Endothelial cell of umbilical vein (primary cell): ENCODE results near the gene RFK. TPM values are rescaled to one million over a fixed set of nuclear protein-coding genes. Genes with fewer than 3 reads are reported as not detected.

Source experiments
- BruUV-seq: library from RNA; stranded (reverse); fragments of 400-500 nt; replicated peaks from 2 replicates; lab custom pipeline; 2021; lab: Mats Ljungman, UMichigan
- CTCF ChIA-PET: fragments of 300-600, 350-600 bp; sonication (Branson Sonifier 250); formaldehyde crosslinking; loops from one replicate; lab custom pipeline; 2021; ENCODE audit warnings: antibody characterized with exemption, inconsistent platforms; lab: Charles Lee
- POLR2A ChIA-PET: fragments of 300-600, 350-600 bp; sonication (Branson Sonifier 250); formaldehyde crosslinking; loops from one replicate; lab custom pipeline; 2021; ENCODE audit warnings: antibody characterized with exemption, inconsistent platforms; lab: Charles Lee
- DNase-seq: peaks from one replicate; pipeline ENCODE4 v3.0.0-alpha.2; 2011; ENCODE audit warnings: low read depth, low spot score
- FAIRE-seq: peaks from 2 replicates; lab custom pipeline; 2011; peaks lifted over from hg19 to GRCh38; lab: Jason Lieb, UNC
- H2AFZ ChIP-seq: 2 replicates; pipeline ENCODE4 v1.6.0; 2012; ENCODE audit warnings: low read depth, low read length, control low read depth, inconsistent platforms
- H3K27ac ChIP-seq: 2 replicates; pipeline ENCODE4 v1.5.1; 2011; ENCODE audit warnings: low read depth, mild to moderate bottlenecking, control low read depth, low read length, moderate library complexity; ENCODE audit not compliant: insufficient read depth
- H3K27me3 ChIP-seq, 2 experiments: 2 replicates each; pipeline versions ENCODE4 v1.6.0 to v1.6.1; 2011; ENCODE audit warnings: low read length in 2 of 2, mixed read lengths in 1 of 2; ENCODE audit not compliant: control insufficient read depth in 2 of 2, insufficient read depth in 2 of 2
- H3K36me3 ChIP-seq, 2 experiments: 2 replicates in 1 of 2; 3 replicates in 1 of 2; pipeline ENCODE4 v1.5.1; 2011; ENCODE audit warnings: low read length in 2 of 2, mild to moderate bottlenecking in 1 of 2, moderate library complexity in 1 of 2; ENCODE audit not compliant: control insufficient read depth in 2 of 2, insufficient read depth in 2 of 2; ENCODE audit errors: extremely low read depth in 1 of 2
- H3K4me1 ChIP-seq: 3 replicates; pipeline ENCODE4 v1.5.1; 2011; ENCODE audit warnings: mild to moderate bottlenecking, low read length; ENCODE audit not compliant: control insufficient read depth, insufficient read depth; ENCODE audit errors: extremely low read depth
- H3K4me2 ChIP-seq: 2 replicates; pipeline ENCODE4 v1.6.1; 2011; ENCODE audit warnings: low read length, control low read depth, mixed read lengths; ENCODE audit not compliant: insufficient read depth
- H3K4me3 ChIP-seq, 3 experiments: fragments of 200-600 bp in 1 of 3; sonication (generic), shearing (Covaris generic) in 1 of 3; replicated peaks in 1 of 3; 2 replicates each; pipeline ENCODE4 v1.5.1; 2011 to 2016; ENCODE audit warnings: control low read depth in 3 of 3, low read length in 3 of 3, mild to moderate bottlenecking in 2 of 3, inconsistent platforms in 1 of 3, low read depth in 1 of 3, moderate library complexity in 1 of 3; ENCODE audit not compliant: insufficient read depth in 1 of 3
- H3K79me2 ChIP-seq: 2 replicates; pipeline ENCODE4 v1.6.0; 2012; ENCODE audit warnings: low read length, inconsistent platforms; ENCODE audit not compliant: control insufficient read depth, insufficient read depth
- H3K9ac ChIP-seq: replicated peaks from 2 replicates; pipeline ENCODE3; 2011; ENCODE audit warnings: low read length, control low read depth; ENCODE audit not compliant: insufficient read depth; ENCODE audit errors: extremely low read depth
- H3K9me1 ChIP-seq: replicated peaks from 3 replicates; pipeline ENCODE4 v1.6.0; 2011; ENCODE audit warnings: mild to moderate bottlenecking, low read length; ENCODE audit not compliant: control insufficient read depth, insufficient read depth; ENCODE audit errors: extremely low read depth
- H3K9me3 ChIP-seq: replicated peaks from 2 replicates; pipeline ENCODE4 v1.5.1; 2012; ENCODE audit warnings: low read length, inconsistent platforms; ENCODE audit not compliant: control insufficient read depth, insufficient read depth
- H4K20me1 ChIP-seq: replicated peaks from 2 replicates; pipeline ENCODE3; 2011; ENCODE audit warnings: mild to moderate bottlenecking, low read length; ENCODE audit not compliant: control insufficient read depth, insufficient read depth; ENCODE audit errors: extremely low read depth
- EZH2 ChIP-seq: IDR thresholded peaks from 2 replicates; pipeline ENCODE4 v1.6.1; 2012; ENCODE audit warnings: borderline replicate concordance, low read depth, mild to moderate bottlenecking, moderate library complexity, low read length, inconsistent platforms; ENCODE audit not compliant: severe bottlenecking
- FOS ChIP-seq: IDR thresholded peaks from 2 replicates; pipeline ENCODE4 v1.6.1; 2011; ENCODE audit warnings: mild to moderate bottlenecking, low read length, moderate library complexity, borderline replicate concordance; ENCODE audit not compliant: insufficient read depth
- GATA2 ChIP-seq: IDR thresholded peaks from 2 replicates; pipeline ENCODE4 v1.7.0; 2011; ENCODE audit warnings: low read depth, mild to moderate bottlenecking, moderate library complexity, mixed read lengths, low read length; ENCODE audit not compliant: insufficient read length, insufficient read depth
- JUN ChIP-seq: IDR thresholded peaks from 2 replicates; pipeline ENCODE4 v1.6.1; 2011; ENCODE audit warnings: borderline replicate concordance, low read depth; ENCODE audit not compliant: insufficient read length, insufficient read depth
- MAX ChIP-seq: IDR thresholded peaks from 2 replicates; pipeline ENCODE4 v1.6.1; 2011; ENCODE audit not compliant: insufficient read depth, insufficient read length
- dilution Hi-C: fragments of 300-500 bp; cut with MboI; formaldehyde crosslinking; loops from one replicate; pipeline ENCODE4 v1.15.0; 2019; ENCODE audit warnings: low sequenced_read_pairs; ENCODE audit not compliant: extremely low pct_ligation_motif_present
- intact Hi-C: fragments of 100-400 bp; cut with micrococcal nuclease; formaldehyde crosslinking; loops from one replicate; pipeline ENCODE4 v1.10.0; 2022
- polyA plus RNA-seq, 4 experiments: library from polyadenylated mRNA; depleted of rRNA in 3 of 4; stranded (reverse) in 3 of 4; unstranded in 1 of 4; fragments of >200 nt; gene quantifications; 2 replicates each; pipeline versions ENCODE4 v1.2.1 to v1.2.3, GENCODE V29; 2011 to 2012; ENCODE audit warnings: missing spikeins in 1 of 4
- total RNA-seq: library from RNA; stranded (reverse); gene quantifications from 2 replicates; pipeline ENCODE4 v1.2.3, GENCODE V29; 2021

Gene RFK
- total and polyA plus RNA-seq, 2 donors (not counting 3 experiments of a cell fraction or from before 2014, with no cell fraction given), result 18.1 to 32.9 TPM

GRCh38 chr9:76369583-76369982 is 24.6 kb downstream of the RFK start:
- peaks cover 10% of the 10 kb centered on the region for H3K4me1 ChIP-seq
- no peaks in the 10 kb centered on the region for H4K20me1 ChIP-seq
- POLR2A ChIA-PET, result no interaction called here
- no peaks in the 10 kb centered on the region for H3K9me1 ChIP-seq
- no peaks in the 10 kb centered on the region for H3K27me3 ChIP-seq
- CTCF ChIA-PET, result interaction anchor here (0.8 to 2.4 kb wide), 6 partner anchors 14 to 66 kb away, joined by 3 to 10 read pairs (median 4); partner anchors contain the start of gene RFK
- no peak overlapping the region for H3K9ac ChIP-seq
- FAIRE-seq, result peak; percentile 63
- H2AFZ ChIP-seq, result no peak overlapping the region
- DNase-seq, result peak; percentile 69
- BruUV-seq, result no TSS peak
- H3K9me3 ChIP-seq, result no peaks in the 10 kb centered on the region
- intact Hi-C loops, result no loop called here
- H3K79me2 ChIP-seq, result no peaks in the 10 kb centered on the region
- H3K4me2 ChIP-seq, result no peak overlapping the region
- no peak for TF ChIP-seq EZH2
- no peak for TF ChIP-seq JUN
- TF ChIP-seq FOS, result no peak
- TF ChIP-seq GATA2, result peak; percentile 34
- no peak for TF ChIP-seq MAX
- H3K27ac ChIP-seq, result no peak overlapping the region
- H3K36me3 ChIP-seq, result no peaks in the 10 kb centered on the region
- dilution Hi-C loops, result no loop called here
- no peak overlapping the region for H3K4me3 ChIP-seq

GRCh38 chr9:76366275-76366674 is 28.0 kb downstream of the RFK start:
- POLR2A ChIA-PET, result no interaction called here
- intact Hi-C loops, result no loop called here
- Histone ChIP-seq H3K4me3 (no peak overlapping the region), H3K4me1 (peaks cover 2% of the 10 kb centered on the region), H3K9ac (no peak overlapping the region), H3K4me2 (no peak overlapping the region), H3K36me3 (no peaks in the 10 kb centered on the region), H3K79me2 (no peaks in the 10 kb centered on the region), H3K27me3 (no peaks in the 10 kb centered on the region), H3K27ac (no peak overlapping the region), H4K20me1 (no peaks in the 10 kb centered on the region), H3K9me3 (no peaks in the 10 kb centered on the region), H2AFZ (no peak overlapping the region), H3K9me1 (no peaks in the 10 kb centered on the region)
- CTCF ChIA-PET, result interaction anchor here (1.0 to 1.2 kb wide), 3 partner anchors 9 to 28 kb away, joined by 3 read pairs; partner anchors contain the start of gene RFK
- TF ChIP-seq MAX (no peak), FOS (no peak)
- FAIRE-seq (peak; percentile 56), DNase-seq (no peak)
- dilution Hi-C loops, result no loop called here
- no TSS peak for BruUV-seq
